ENCODE data around the gene HLA-G.
"Not testable (repeated sequence)": the region's sequence is repeated elsewhere in the genome, so short reads cannot be mapped to it uniquely, and the experiment has no call there.

Gene HLA-G

GRCh38 chr6:29827579-29828470 is at the start of gene HLA-G:
HLA-G (plus strand) TSS chr6:29827825; CDS start chr6:29827845, 20 bp downstream.
- DNase-seq (ENCODE audit: low spot score), result peak; percentile 24
- TF ChIP-seq CTCF (IDR thresholded peaks at IDR 0.05; ENCODE audit: extremely low read depth, missing control alignments), result no peak

- not testable (repeated sequence) for DNase-seq (ENCODE audit: low spot score)
Observed at GRCh38 chr6:29780019-29780698, 47.5 kb upstream of the HLA-G start.

- DNase-seq (ENCODE audit: low spot score), result no peak
- no peak for TF ChIP-seq CTCF (IDR thresholded peaks at IDR 0.05; ENCODE audit: extremely low read depth, missing control alignments)
Observed at GRCh38 chr6:29789176-29789575, 38.4 kb upstream of the HLA-G start.

GRCh38 chr6:29790626-29791025 is 37.0 kb upstream of the HLA-G start:
- TF ChIP-seq CTCF (IDR thresholded peaks at IDR 0.05; ENCODE audit: extremely low read depth, missing control alignments), result no peak

GRCh38 chr6:29791162-29791561 is 36.5 kb upstream of the HLA-G start:
- no peak for DNase-seq (ENCODE audit: low spot score)
- TF ChIP-seq CTCF (IDR thresholded peaks at IDR 0.05; ENCODE audit: extremely low read depth, missing control alignments), result no peak

More at GRCh38 chr6:29790626-29791025, 37.0 kb upstream of the HLA-G start:
- no peak for DNase-seq (ENCODE audit: low spot score)

- no peak for TF ChIP-seq CTCF (IDR thresholded peaks at IDR 0.05; ENCODE audit: extremely low read depth, missing control alignments)
- DNase-seq (ENCODE audit: low spot score), result no peak
Observed at GRCh38 chr6:29791786-29792122, 35.9 kb upstream of the HLA-G start.

GRCh38 chr6:29792123-29793035 is 35.2 kb upstream of the HLA-G start:
- peak; percentile 66 for DNase-seq (ENCODE audit: low spot score)
- peak; percentile 10 for TF ChIP-seq CTCF (IDR thresholded peaks at IDR 0.05; ENCODE audit: extremely low read depth, missing control alignments)

All from GM20000 (cell line).